ENCODE data around the gene DNAJC27.

DNAJC27 gene

DNA sequence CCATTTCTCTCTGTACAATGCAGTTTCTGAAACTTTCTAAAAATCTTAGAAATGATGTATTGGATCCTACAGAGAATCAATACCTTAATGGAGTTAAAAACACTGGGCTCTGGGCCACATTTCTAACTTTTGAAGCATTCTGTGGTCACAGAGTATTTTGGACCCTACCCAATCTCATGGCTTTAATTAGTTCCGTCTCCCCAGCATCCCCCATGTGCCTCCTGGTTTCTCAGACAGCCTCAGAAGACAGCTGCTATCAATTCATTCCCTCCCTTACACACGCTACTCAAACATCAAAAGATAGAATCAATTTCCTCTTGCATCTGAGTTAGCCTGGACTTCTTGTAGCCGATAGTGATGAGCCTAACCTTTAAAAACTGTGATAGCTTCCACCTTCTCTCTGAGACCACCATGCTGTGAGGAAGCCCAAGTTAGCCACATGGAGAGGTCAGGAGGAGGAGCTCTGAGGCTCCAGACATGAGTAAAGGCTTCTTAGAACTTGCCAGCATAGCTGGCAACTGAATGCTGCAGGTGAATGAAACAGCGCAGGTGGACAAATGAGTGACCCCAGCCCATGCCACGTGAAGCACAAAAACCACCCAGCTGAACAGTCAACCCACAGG lies 62.1 kb downstream of the DNAJC27 start:
- TF ChIP-seq, protein P1, sequence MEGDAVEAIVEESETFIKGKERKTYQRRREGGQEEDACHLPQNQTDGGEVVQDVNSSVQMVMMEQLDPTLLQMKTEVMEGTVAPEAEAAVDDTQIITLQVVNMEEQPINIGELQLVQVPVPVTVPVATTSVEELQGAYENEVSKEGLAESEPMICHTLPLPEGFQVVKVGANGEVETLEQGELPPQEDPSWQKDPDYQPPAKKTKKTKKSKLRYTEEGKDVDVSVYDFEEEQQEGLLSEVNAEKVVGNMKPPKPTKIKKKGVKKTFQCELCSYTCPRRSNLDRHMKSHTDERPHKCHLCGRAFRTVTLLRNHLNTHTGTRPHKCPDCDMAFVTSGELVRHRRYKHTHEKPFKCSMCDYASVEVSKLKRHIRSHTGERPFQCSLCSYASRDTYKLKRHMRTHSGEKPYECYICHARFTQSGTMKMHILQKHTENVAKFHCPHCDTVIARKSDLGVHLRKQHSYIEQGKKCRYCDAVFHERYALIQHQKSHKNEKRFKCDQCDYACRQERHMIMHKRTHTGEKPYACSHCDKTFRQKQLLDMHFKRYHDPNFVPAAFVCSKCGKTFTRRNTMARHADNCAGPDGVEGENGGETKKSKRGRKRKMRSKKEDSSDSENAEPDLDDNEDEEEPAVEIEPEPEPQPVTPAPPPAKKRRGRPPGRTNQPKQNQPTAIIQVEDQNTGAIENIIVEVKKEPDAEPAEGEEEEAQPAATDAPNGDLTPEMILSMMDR (IDR thresholded peaks at IDR 0.05; ENCODE audit: control insufficient read depth, insufficient read depth, low read depth, low read length, missing control alignments): no peak
- no peak overlapping the region for H3K4me3 ChIP-seq (ENCODE audit: control insufficient read depth, low read depth, low read length)
- peak; percentile 41 for DNase-seq (ENCODE audit: low read depth)

DNA sequence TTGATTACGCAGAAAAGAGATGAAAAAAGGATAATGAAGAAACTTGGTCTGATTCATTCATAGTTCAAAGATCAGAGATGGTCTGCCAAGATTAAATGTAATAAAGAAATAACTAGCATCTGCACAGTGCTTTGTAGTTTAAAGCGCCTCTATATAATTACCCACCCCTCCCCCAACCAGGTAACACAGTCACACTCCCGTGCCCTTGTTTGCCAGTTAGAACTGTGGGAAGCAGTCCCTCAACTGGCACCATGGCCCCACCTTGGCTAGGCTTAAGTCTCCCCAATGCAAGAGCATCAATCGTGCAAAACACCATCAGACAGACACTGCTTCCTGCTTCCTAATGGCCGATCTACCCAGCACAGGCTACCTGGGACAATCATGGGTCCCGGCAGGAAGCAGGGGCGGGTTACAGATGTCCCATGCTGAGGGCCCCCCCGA lies 63.3 kb downstream of the DNAJC27 start:
- H3K4me3 ChIP-seq (ENCODE audit: control insufficient read depth, low read depth, low read length): no peak overlapping the region
- no peak for DNase-seq (ENCODE audit: low read depth)
- TF ChIP-seq, protein P1 (IDR thresholded peaks at IDR 0.05; ENCODE audit: control insufficient read depth, insufficient read depth, low read depth, low read length, missing control alignments): no peak

DNA sequence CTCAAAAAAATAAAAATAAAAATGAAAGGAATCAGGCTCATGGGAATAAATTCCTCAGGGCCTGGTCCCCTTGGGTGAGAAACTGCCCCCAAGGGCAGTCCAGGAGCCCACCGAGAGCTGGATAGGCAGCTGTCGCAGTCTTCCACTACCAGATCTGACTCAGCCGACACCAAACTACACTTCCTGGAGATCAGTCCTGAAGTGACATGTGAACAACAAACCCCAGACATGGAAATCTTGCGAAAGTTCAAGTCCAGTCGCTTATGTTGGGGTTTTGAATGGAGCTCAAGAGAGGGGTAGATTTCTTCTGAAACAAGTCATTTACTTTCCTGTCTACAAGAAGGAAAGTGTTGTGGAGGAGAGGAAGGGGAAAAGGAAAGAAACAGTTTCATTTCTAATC lies 64.6 kb downstream of the DNAJC27 start:
- no peak for DNase-seq (ENCODE audit: low read depth)

DNA sequence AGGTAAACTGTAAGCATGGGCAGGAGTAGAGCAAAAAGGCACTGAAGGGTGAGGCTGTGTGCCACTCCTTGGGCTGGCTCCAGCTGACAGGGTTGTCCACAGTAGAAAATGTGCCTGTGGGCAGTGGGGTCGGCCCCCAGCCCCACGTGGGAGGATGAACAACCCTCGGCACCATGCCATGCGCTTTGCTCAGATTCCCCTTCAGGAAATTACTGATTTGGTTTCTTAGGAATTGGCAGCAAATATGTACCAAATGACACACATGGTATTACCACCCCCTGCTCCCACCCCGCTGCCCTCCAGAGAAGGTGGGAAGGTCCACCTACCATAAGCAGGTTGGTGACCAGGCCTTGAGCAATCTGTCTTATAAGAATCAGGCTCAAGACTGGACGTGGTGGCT lies 65.3 kb downstream of the DNAJC27 start:
- DNase-seq (ENCODE audit: low read depth): no peak
- no peak overlapping the region for H3K4me3 ChIP-seq (ENCODE audit: control insufficient read depth, low read depth, low read length)
- TF ChIP-seq, protein P1 (IDR thresholded peaks at IDR 0.05; ENCODE audit: control insufficient read depth, insufficient read depth, low read depth, low read length, missing control alignments): no peak

More for the DNA sequence above, 64.6 kb downstream of the DNAJC27 start:
- TF ChIP-seq, protein P1 (IDR thresholded peaks at IDR 0.05; ENCODE audit: control insufficient read depth, insufficient read depth, low read depth, low read length, missing control alignments): no peak
- no peak overlapping the region for H3K4me3 ChIP-seq (ENCODE audit: control insufficient read depth, low read depth, low read length)

DNA sequence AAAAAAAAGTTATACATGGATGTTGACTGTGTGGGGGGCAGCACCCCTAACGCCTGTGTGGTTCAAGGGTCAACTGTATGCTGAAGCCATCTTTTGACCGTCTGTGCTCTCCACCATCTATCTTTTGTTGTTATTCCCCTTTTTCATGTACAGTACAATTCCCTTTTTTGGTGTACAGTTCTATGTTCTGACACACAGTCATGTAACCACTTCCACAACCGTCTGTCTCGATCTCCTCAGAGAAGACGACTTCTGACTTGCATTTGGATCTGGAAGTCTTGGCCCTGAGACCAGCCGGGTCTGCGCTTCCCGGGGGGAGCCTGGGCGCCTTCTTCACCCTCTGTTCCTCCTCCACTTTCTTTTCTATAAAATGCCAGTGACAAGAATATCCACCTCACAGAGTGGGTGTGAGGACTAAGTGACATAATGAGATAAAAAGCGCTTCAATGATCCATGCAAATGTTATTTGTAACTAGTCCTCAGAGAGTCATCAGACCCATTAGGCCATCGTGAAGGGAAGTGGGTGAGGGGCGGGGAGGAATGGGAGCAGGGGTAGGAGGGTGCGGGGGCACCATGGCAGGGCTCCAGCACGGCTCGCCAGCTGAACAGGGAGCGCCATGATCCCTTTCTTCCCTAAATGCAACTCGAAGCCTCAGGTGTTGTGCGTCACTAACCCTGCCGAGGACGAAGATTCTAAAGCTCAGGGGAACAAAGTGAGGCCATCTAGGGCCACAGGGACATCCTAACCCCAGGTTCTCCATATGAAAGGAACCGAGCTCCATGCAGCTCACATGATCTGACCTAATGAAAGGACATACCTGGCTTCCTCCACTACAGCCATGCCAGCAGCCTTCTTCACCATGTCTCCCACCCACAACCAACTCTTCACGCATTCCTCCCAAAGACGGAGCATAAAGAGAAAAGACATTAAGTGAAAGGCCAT lies 68.3 kb downstream of the DNAJC27 start:
- no peak overlapping the region for H3K4me3 ChIP-seq (ENCODE audit: control insufficient read depth, low read depth, low read length)
- TF ChIP-seq, protein P1 (IDR thresholded peaks at IDR 0.05; ENCODE audit: control insufficient read depth, insufficient read depth, low read depth, low read length, missing control alignments): no peak
- no peak for DNase-seq (ENCODE audit: low read depth)

DNA sequence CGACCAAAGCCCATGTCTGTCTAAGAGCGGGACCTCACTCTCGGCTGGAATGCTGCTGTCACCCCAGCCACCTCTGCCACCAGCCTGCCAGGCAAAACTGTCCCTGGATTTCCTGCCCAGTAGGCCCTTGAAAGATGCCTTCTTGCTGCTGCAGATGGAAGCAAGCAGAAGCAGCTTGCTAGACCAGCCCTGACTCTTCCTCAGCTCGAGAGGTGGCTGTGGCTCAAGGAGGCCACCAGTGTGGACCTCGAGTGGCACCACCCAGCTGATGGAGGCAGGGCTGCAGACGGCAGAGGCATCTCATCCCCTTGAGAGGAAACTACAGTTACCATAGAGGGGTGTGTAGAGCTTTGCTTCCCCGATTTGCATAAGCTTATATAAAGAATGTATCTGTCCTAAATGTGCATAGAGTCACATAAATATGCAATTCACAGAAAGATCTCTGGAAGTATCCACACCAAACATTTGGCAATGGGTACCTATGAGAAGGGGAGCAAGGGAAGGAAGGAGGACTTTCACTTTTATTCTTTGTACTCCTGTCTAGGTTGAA lies 72.3 kb downstream of the DNAJC27 start:
- TF ChIP-seq, protein P1 (IDR thresholded peaks at IDR 0.05; ENCODE audit: control insufficient read depth, insufficient read depth, low read depth, low read length, missing control alignments): no peak
- DNase-seq (ENCODE audit: low read depth): no peak
- H3K4me3 ChIP-seq (ENCODE audit: control insufficient read depth, low read depth, low read length): no peak overlapping the region

All from AG09309 (cell line).